ENCODE results near the gene UNC119B. TPM values are rescaled to one million over a fixed set of nuclear protein-coding genes. Genes with fewer than 3 reads are reported as not detected.
"Not testable (repeated sequence)": the region's sequence is repeated elsewhere in the genome, so short reads cannot be mapped to it uniquely, and the experiment has no call there.

Gene UNC119B
- total RNA-seq, 1 donor from 2014 or later = 20.6 TPM

- intact Hi-C loops (cut with micrococcal nuclease) = no loop called here
These were observed 7.8 kb downstream of the UNC119B start for GRCh38 chr12:120718055-120718454.

GRCh38 chr12:120719072-120719471 is 8.8 kb downstream of the UNC119B start:
- intact Hi-C loops (cut with micrococcal nuclease) = no loop called here

DNA sequence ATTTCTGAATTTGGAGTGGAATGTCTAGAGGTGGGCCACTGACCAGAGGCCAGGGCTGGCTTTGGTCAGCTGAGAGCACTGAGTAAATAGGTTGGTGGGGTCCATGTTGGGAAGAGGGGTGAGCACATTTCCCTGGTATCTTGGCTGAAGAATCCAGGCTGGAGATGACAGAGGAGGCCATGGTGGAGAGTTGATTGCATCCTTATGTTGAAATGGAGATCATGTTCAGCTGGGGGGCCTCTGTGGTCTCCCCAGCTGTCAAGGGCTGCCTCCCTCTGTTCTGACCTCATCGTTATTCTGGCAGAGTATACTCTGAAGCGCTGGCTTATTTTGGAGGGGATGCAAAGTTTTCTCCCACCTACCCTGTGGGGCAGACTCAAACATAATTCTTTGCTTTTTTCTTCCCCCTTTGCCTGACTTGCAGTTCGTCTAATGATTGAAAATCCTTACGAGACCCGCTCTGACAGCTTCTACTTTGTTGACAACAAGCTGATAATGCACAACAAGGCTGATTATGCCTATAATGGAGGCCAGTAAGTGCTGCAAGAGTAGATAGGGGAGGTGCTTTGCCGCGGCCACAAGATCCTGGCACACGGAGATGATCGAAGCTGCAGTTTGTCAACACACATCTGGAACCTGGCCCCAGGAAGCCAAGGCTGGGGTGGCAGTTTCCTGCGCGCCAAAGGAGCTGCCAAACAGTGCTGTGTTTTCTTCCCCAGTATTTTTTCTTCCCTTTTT is 9.4 kb downstream of the UNC119B start:
- intact Hi-C loops (cut with micrococcal nuclease) = no loop called here

DNA sequence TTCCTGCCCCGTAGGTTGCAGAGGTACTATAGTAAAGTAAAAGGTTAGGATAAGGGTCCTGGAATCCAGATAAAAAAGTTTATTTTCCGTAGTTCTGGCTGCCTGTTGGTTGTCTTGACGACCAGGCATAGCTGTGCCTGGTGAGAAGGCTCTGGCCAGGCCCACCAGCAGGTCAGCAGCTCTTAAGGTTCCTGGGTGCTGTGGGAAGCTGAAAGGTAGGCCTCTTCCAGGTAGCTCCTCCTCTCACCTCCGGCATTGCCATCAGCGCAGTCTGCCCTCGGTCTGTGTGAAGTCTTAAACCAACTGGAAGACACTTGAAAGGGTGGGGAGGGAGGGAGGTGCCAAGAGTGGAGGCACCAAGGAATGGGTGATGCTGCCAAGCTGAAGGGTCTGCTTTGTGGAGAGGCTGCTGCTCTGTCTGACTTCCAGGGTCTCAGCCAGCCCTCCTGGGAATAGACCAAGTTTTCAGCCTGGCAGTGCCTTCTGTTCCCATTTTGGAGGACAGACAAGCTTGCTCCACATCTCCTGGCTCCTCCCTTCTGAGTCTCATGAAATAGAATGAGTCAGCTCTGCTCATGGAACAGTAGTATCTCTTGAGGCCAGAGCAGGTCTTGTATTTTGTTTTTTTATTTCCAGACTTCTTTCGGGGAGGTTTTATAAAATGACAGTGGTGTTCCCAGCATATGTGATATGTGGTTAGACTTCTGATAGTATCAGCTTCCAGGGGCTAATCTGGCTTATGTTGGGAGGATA is 10.2 kb downstream of the UNC119B start:
- intact Hi-C loops (cut with micrococcal nuclease) = no loop called here

DNA sequence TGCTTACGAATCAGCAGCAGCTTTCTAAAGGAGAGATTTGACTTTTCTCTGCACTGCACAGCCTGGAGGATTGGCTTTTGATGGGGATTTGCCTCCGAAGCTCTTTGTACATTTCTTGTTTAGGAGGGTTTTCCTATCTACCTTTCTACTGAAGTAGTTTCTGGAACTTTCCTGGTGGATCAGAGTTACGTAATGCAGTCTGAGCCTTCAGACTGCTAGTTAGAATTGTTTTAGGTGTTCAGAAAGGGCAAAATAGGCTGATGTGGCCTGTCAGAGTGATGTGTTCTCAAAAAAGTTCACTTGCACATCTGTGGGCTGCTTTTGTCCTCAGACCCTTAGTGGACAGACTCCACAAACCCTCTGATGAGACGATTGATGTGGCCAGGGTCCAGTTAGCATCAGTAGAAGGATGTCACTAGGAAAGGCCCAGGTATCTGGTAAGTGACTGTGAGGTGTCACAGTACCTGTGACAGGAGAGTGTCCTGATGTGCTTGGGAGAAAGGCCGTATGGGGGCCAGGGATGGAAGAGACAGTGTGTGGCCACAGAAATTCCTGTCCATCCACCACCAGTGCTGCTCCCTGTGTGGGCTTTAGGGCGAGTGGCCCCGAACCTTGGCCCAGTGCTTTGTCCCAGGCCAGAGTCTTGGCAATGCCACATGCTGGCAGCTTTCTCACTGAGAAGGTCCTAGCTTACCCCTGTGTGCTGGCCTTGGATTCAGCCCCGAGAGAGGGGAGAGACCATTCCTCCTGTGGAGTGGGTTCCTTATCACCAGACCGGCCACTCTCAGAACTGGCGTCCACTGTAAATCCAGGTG is 10.9 kb downstream of the UNC119B start:
- intact Hi-C loops (cut with micrococcal nuclease) = no loop called here

DNA sequence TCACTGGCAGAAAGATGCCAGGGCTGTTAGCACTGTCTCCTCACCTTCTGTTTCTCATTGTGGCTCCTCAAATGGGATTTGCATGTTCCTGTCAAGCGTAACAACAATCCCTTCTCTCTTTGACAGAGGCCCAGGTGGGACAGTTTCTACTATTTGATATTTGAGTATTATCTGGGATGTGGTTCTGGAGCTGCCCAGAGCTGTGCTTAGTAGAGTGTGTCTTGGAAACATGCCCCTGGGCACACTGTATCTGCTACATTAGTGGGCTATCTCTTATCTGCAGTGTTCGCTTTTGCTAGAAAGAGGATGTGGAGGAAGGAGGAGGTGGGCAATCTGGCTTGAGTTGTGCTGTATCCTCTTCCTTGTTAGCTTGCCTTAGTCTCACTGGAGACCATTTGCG is 11.6 kb downstream of the UNC119B start:
- intact Hi-C loops (cut with micrococcal nuclease) = no loop called here

DNA sequence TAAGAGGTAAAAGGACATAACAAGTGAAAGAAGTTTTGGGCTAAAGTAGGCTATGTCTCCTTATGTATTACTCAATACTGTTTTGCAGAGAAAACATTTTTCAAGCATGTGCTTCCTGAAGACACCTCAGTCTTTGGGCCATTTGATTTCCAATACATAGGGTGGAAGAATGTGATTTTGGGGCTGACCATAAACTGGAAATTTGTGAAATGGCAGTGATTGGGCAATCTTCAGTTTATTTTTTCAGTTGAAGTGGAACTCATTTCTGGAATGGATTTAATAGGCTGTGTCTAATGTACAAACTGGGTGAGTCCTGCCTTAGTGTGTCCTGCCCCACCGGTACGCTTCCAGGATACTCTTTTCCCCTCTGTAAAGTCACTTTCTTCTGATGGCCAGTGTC is 12.5 kb downstream of the UNC119B start:
- intact Hi-C loops (cut with micrococcal nuclease) = no loop called here

DNA sequence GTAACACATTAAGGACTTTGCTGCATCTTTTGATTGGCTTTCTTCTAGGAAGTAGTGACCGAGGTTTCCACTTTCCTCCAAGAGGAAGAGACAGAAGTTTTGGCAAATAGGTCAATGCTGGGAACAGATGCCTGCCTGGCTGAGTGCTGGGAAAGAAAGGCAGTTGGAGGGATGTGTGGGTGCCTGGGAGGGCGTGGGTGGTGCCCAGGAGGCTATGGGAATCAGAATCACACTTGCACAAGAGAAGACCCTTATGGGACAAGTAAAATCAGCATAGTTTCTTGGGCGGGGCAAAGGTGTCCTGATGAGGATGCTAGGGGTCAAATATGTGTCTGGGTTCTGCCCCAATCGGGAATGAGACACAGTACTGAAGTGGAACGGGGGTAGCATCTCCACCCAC is 14.5 kb downstream of the UNC119B start:
- intact Hi-C loops (cut with micrococcal nuclease) = loop anchor here (1.0 to 2.0 kb wide), 5 partner anchors 10 to 572 kb away; partner anchors contain the start of genes CAMKK2, POP5 and UNC119B

GRCh38 chr12:120725151-120725658 is 14.9 kb downstream of the UNC119B start:
- intact Hi-C loops (cut with micrococcal nuclease) = loop anchor here (1.0 to 2.0 kb wide), 5 partner anchors 11 to 572 kb away; partner anchors contain the start of genes CAMKK2, POP5 and UNC119B

- intact Hi-C loops (cut with micrococcal nuclease) = loop anchor here (1.0 to 2.0 kb wide), 6 partner anchors 12 to 571 kb away; partner anchors contain the start of genes CAMKK2, POP5, SPPL3 and UNC119B
These were observed 15.6 kb downstream of the UNC119B start, which contains the start of gene ACADS for GRCh38 chr12:120725659-120726509. ACADS (plus strand) TSS chr12:120725826; CDS start chr12:120725886, 60 bp downstream.

DNA sequence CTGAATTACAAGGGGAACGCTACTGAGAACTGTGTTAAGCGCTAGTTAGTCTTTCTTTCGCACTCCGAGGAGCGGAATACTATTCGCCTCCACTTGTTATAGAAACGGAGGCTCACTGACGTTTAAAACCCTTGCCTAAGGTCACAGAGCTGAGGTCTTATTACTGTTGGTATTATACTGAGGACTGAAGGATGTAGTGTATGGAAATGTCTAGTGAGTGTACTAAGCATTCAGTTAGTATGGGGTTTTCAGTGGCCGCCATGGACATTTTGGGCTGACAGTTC is 16.2 kb downstream of the UNC119B start:
- intact Hi-C loops (cut with micrococcal nuclease) = loop anchor here (1.0 kb wide), 1 partner anchor 178 kb away; the partner anchor contains the start of gene SPPL3

DNA sequence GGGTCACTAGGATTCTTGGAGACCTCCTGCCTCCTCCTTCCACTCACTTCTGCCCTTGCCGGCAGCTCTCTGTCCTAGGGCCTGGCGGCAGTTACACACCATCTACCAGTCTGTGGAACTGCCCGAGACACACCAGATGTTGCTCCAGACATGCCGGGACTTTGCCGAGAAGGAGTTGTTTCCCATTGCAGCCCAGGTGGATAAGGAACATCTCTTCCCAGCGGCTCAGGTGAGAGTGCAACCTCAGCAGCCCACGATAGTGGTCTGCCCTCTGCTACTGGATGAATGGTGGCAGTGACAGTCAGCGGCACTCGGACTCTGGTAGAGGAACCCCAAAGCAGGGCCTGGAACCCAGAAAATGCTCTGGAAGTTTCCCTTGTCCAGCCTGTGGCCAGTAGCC is 16.7 kb downstream of the UNC119B start:
- intact Hi-C loops (cut with micrococcal nuclease) = loop anchor here (1.0 kb wide), 1 partner anchor 177 kb away; the partner anchor contains the start of gene SPPL3

DNA sequence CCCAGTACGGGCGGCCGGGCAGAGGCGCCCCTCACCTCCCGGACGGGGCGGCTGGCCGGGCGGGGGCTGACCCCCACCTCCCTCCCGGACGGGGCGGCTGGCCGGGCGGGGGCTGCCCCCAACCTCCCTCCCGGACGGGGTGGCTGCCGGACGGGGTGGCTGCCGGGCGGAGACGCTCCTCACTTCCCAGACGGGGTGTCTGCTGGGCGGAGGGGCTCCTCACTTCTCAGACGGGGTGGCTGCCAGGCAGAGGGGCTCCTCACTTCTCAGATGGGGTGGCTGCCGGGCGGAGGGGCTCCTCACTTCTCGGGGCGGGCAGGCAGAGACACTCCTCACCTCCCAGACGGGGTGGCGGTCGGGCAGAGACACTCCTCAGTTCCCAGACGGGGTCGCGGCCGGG is 21.9 kb downstream of the UNC119B start:
- intact Hi-C loops (cut with micrococcal nuclease) = not testable (repeated sequence)

DNA sequence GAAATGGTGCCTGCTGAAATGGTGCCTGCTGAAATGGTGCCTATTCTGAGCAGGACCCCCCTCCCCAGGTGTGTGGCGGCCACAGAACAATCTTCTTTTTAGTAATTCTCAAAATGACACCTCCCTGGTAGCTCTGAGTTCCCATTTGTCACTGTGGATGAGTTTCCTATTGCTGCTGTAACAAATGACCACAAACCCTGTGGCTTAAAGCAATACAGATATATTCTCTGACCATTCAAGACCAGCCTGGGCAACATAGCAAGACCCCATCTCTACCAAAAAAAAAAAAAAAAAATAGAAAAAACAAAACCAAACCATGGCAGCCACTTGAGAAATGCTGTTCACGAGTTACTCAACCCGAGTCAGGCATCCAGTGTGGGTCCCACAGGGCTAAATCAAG is 23.3 kb downstream of the UNC119B start:
- intact Hi-C loops (cut with micrococcal nuclease) = no loop called here

DNA sequence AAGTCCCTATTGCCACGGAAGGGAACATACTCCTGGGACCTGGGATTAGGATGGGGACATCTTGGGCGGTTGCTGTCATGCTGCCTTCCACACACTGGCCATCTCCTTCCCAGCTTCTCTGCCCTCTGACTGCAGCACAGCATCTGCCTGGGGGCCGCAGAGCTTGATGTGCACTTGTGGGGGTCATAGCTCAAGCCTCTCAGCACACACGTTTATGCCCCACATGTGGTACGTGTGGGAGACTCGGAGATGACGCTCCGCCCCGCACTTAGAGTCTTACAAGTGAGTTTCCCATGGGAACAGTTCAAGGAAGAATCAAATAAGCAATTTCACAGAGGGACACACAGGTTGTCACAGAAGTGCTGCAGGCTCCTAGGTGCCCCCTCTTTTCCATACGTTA is 24.0 kb downstream of the UNC119B start:
- intact Hi-C loops (cut with micrococcal nuclease) = no loop called here

- intact Hi-C loops (cut with micrococcal nuclease) = no loop called here
These were observed 24.9 kb downstream of the UNC119B start for GRCh38 chr12:120735181-120735580.

- intact Hi-C loops (cut with micrococcal nuclease) = no loop called here
These were observed 26.4 kb downstream of the UNC119B start for GRCh38 chr12:120736404-120737331.

- intact Hi-C loops (cut with micrococcal nuclease) = no loop called here
These were observed 27.4 kb downstream of the UNC119B start for GRCh38 chr12:120737557-120738251.
